LNCaP clone FGC (cell line): ENCODE measurements around the gene LHX2.

Experiments used
- DNase-seq: peaks from one replicate; pipeline ENCODE4 v3.0.0-alpha.2; 2011; ENCODE audit warnings: low read depth
- H3K4me3 ChIP-seq: 2 replicates; pipeline ENCODE4 v1.5.1; 2011; ENCODE audit warnings: mild to moderate bottlenecking, low read depth, low read length, control low read depth
- CTCF ChIP-seq: IDR thresholded peaks from 2 replicates; pipeline ENCODE4 v1.5.1; 2012; ENCODE audit warnings: mild to moderate bottlenecking; ENCODE audit not compliant: control insufficient read depth, insufficient read depth; ENCODE audit errors: extremely low read depth

The LHX2 gene

GRCh38 chr9:124041817-124042116 is 30.2 kb downstream of the LHX2 start:
- TF ChIP-seq CTCF = no peak
- H3K4me3 ChIP-seq = no peak overlapping the region
- DNase-seq = no peak

- no peak for DNase-seq
- no peak overlapping the region for H3K4me3 ChIP-seq
- no peak for TF ChIP-seq CTCF
Measured at GRCh38 chr9:124042201-124042721, 30.7 kb downstream of the LHX2 start.

GRCh38 chr9:124044448-124044847 is 32.9 kb downstream of the LHX2 start:
- H3K4me3 ChIP-seq = no peak overlapping the region
- no peak for DNase-seq
- no peak for TF ChIP-seq CTCF

- H3K4me3 ChIP-seq = no peak overlapping the region
- no peak for DNase-seq
- no peak for TF ChIP-seq CTCF
Measured at GRCh38 chr9:124045076-124045829, 33.7 kb downstream of the LHX2 start.

- no peak for DNase-seq
- TF ChIP-seq CTCF = no peak
- H3K4me3 ChIP-seq = no peak overlapping the region
Measured at GRCh38 chr9:124045830-124046177, 34.2 kb downstream of the LHX2 start.

DNA sequence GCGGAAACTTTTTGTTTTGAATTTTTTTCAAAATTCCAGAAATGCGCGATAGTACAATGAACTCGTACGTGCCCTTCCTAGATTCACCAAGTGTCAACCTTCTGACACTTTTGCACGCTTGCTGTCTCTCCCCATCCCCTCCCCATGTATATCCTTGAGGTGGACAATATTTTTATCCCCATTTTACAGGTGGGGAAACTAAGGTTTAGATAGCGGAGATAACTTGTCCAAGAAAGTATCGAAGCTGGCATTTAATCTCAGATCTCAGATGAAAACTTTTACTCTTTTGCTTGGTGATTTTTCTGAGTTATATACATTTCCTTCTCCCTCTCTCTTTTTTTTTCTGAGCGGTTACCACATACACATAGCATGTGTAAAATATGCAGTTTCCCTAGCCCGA is 34.6 kb downstream of the LHX2 start:
- no peak overlapping the region for H3K4me3 ChIP-seq
- DNase-seq = no peak
- no peak for TF ChIP-seq CTCF

DNA sequence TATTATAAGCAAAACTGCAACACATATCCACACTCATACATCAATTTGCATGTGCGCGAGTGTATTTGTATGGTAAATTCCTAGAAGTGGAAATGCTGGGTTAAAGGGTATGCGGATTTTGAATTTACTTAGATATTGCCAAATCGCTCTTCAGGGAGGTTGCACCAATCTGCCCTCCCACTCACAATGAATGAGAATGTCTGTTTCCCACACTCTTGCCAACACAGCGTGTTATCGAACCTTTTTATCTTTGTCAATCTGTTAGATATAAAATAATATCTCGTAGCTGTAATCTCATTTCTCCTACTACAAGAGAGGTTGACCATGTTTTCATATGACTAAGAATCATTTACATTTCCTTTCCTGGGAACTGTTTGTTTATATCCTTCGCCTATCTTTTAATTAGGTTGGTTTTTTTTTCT is 35.7 kb downstream of the LHX2 start:
- TF ChIP-seq CTCF = no peak
- DNase-seq = no peak
- H3K4me3 ChIP-seq = no peak overlapping the region
